Activated T-cell treated with anti-CD3 and anti-CD28 coated beads, Interleukin-2, amount 50 U/mL, for 72 hours (primary cell): ENCODE data around the gene WNT3A. TPM values are rescaled to one million over a fixed set of nuclear protein-coding genes. Genes with fewer than 3 reads are reported as not detected.

ENCODE experiments used
- ATAC-seq, 2 donors: fragments of 150-1000 bp; cut with Tn5 transposase; replicated peaks in 1 of 2; 2 replicates each; pipeline ENCODE4 v1.10.0; 2021; ENCODE audit warnings: moderate library complexity in 2 of 2, mild to moderate bottlenecking in 1 of 2
- DNase-seq, 2 donors: peaks; one replicate each; pipeline ENCODE4 v3.0.0; 2021 to 2022; ENCODE audit warnings: mixed read lengths in 1 of 2
- H3K27ac Mint-ChIP-seq: one replicate; pipeline ENCODE4 v1.8.0; 2022; ENCODE audit warnings: mild to moderate bottlenecking, moderate library complexity, mixed read lengths
- H3K27me3 Mint-ChIP-seq: one replicate; pipeline ENCODE4 v1.8.0; 2022; ENCODE audit warnings: low read depth, mixed read lengths
- H3K36me3 Mint-ChIP-seq, 2 donors: one replicate each; pipeline ENCODE4 v1.8.0; 2022; ENCODE audit warnings: mixed read lengths in 2 of 2, mild to moderate bottlenecking in 1 of 2; ENCODE audit not compliant: insufficient read depth in 2 of 2
- H3K4me1 Mint-ChIP-seq: one replicate; pipeline ENCODE4 v1.8.0; 2022; ENCODE audit warnings: low read depth, mixed read lengths
- H3K4me3 Mint-ChIP-seq, 2 donors: one replicate each; pipeline ENCODE4 v1.8.0; 2022; ENCODE audit warnings: mild to moderate bottlenecking in 2 of 2, mixed read lengths in 2 of 2, moderate library complexity in 2 of 2
- H3K9me3 Mint-ChIP-seq, 2 donors: one replicate each; pipeline ENCODE4 v1.8.0; 2022; ENCODE audit warnings: mixed read lengths in 2 of 2
- total RNA-seq, 2 donors: library from RNA; stranded (reverse); gene quantifications; one replicate each; pipeline ENCODE4 v1.2.3, GENCODE V29; 2022

Gene WNT3A
- total RNA-seq, 2 donors from 2014 or later, result not detected

- Mint-ChIP-seq H3K27ac (no peak overlapping the region), H3K36me3 (no peaks in the 10 kb centered on the region), H3K4me3 (no peak overlapping the region), H3K9me3 (peaks cover 0 to 2% of the 10 kb centered on the region in 2 donors), H3K4me1 (no peaks in the 10 kb centered on the region), H3K27me3 (peaks cover 8% of the 10 kb centered on the region)
- no peak for ATAC-seq
- DNase-seq, result no peak
Observed at GRCh38 chr1:228036701-228037231, 30.0 kb downstream of the WNT3A start.

- H3K4me3 Mint-ChIP-seq, result peak overlapping the region; percentile 22 to 60
- no peaks in the 10 kb centered on the region for H3K36me3 Mint-ChIP-seq
- peaks cover 0 to 2% of the 10 kb centered on the region in 2 donors for H3K9me3 Mint-ChIP-seq
- H3K27ac Mint-ChIP-seq, result no peak overlapping the region
- peak; percentile 90 to 92 for ATAC-seq
- H3K27me3 Mint-ChIP-seq, result peaks cover 8% of the 10 kb centered on the region
- DNase-seq, result peak; percentile 47 to 53
- H3K4me1 Mint-ChIP-seq, result no peaks in the 10 kb centered on the region
Observed at GRCh38 chr1:228037401-228038386, 30.9 kb downstream of the WNT3A start.

- peaks cover 8% of the 10 kb centered on the region for H3K27me3 Mint-ChIP-seq
- no peaks in the 10 kb centered on the region for H3K4me1 Mint-ChIP-seq
- H3K4me3 Mint-ChIP-seq, result no peak overlapping the region
- DNase-seq (no peak), ATAC-seq (no peak)
- H3K27ac Mint-ChIP-seq, result no peak overlapping the region
- no peaks in the 10 kb centered on the region for H3K9me3 Mint-ChIP-seq
- no peaks in the 10 kb centered on the region for H3K36me3 Mint-ChIP-seq
Observed at GRCh38 chr1:228038387-228039005, 31.7 kb downstream of the WNT3A start.

- peaks cover 8% of the 10 kb centered on the region for H3K27me3 Mint-ChIP-seq
- H3K27ac Mint-ChIP-seq, result no peak overlapping the region
- DNase-seq (no peak), ATAC-seq (no peak)
- no peak overlapping the region for H3K4me3 Mint-ChIP-seq
- no peaks in the 10 kb centered on the region for H3K9me3 Mint-ChIP-seq
- no peaks in the 10 kb centered on the region for H3K4me1 Mint-ChIP-seq
- no peaks in the 10 kb centered on the region for H3K36me3 Mint-ChIP-seq
Observed at GRCh38 chr1:228039006-228039903, 32.5 kb downstream of the WNT3A start.

- no peaks in the 10 kb centered on the region for H3K9me3 Mint-ChIP-seq
- DNase-seq, result no peak
- ATAC-seq, result no peak
- H3K4me3 Mint-ChIP-seq, result no peak overlapping the region
- H3K27me3 Mint-ChIP-seq, result peaks cover 8% of the 10 kb centered on the region
- H3K4me1 Mint-ChIP-seq, result no peaks in the 10 kb centered on the region
- H3K27ac Mint-ChIP-seq, result no peak overlapping the region
- no peaks in the 10 kb centered on the region for H3K36me3 Mint-ChIP-seq
Observed at GRCh38 chr1:228039986-228040385, 33.2 kb downstream of the WNT3A start.

- Mint-ChIP-seq H3K4me3 (no peak overlapping the region), H3K27me3 (peaks cover 8% of the 10 kb centered on the region), H3K27ac (no peak overlapping the region), H3K4me1 (no peaks in the 10 kb centered on the region), H3K9me3 (peaks cover 0 to 2% of the 10 kb centered on the region in 2 donors), H3K36me3 (no peaks in the 10 kb centered on the region)
- DNase-seq (no peak), ATAC-seq (no peak)
Observed at GRCh38 chr1:228041316-228041715, 34.5 kb downstream of the WNT3A start.

- Mint-ChIP-seq H3K4me1 (no peaks in the 10 kb centered on the region), H3K27ac (no peak overlapping the region), H3K36me3 (no peaks in the 10 kb centered on the region), H3K4me3 (no peak overlapping the region), H3K9me3 (peaks cover 0 to 5% of the 10 kb centered on the region in 2 donors), H3K27me3 (peaks cover 8% of the 10 kb centered on the region)
- ATAC-seq (no peak), DNase-seq (no peak)
Observed at GRCh38 chr1:228042508-228042907, 35.7 kb downstream of the WNT3A start.

- H3K27me3 Mint-ChIP-seq, result peaks cover 8% of the 10 kb centered on the region
- no peak overlapping the region for H3K4me3 Mint-ChIP-seq
- no peak for ATAC-seq
- peaks cover 0 to 5% of the 10 kb centered on the region in 2 donors for H3K9me3 Mint-ChIP-seq
- no peak overlapping the region for H3K27ac Mint-ChIP-seq
- no peaks in the 10 kb centered on the region for H3K4me1 Mint-ChIP-seq
- H3K36me3 Mint-ChIP-seq, result no peaks in the 10 kb centered on the region
- no peak for DNase-seq
Observed at GRCh38 chr1:228043281-228043848, 36.6 kb downstream of the WNT3A start.

GRCh38 chr1:228044961-228045360, 38.2 kb downstream of the WNT3A start:
- H3K27me3 Mint-ChIP-seq, result peaks cover 6% of the 10 kb centered on the region
- peaks cover 0 to 5% of the 10 kb centered on the region in 2 donors for H3K9me3 Mint-ChIP-seq
- ATAC-seq, result no peak
- no peak overlapping the region for H3K4me3 Mint-ChIP-seq
- no peak overlapping the region for H3K27ac Mint-ChIP-seq
- no peaks in the 10 kb centered on the region for H3K36me3 Mint-ChIP-seq
- no peak for DNase-seq
- H3K4me1 Mint-ChIP-seq, result no peaks in the 10 kb centered on the region

- H3K27ac Mint-ChIP-seq, result no peak overlapping the region
- no peaks in the 10 kb centered on the region for H3K4me1 Mint-ChIP-seq
- H3K9me3 Mint-ChIP-seq, result peaks cover 0 to 5% of the 10 kb centered on the region in 2 donors
- no peak for DNase-seq
- no peak overlapping the region for H3K4me3 Mint-ChIP-seq
- no peak for ATAC-seq
- H3K36me3 Mint-ChIP-seq, result no peaks in the 10 kb centered on the region
- H3K27me3 Mint-ChIP-seq, result peaks cover 6% of the 10 kb centered on the region
Observed at GRCh38 chr1:228045405-228045804, 38.6 kb downstream of the WNT3A start.

GRCh38 chr1:228045871-228046270, 39.1 kb downstream of the WNT3A start:
- Mint-ChIP-seq H3K36me3 (no peaks in the 10 kb centered on the region), H3K4me1 (no peaks in the 10 kb centered on the region), H3K4me3 (no peak overlapping the region), H3K27ac (no peak overlapping the region), H3K27me3 (peaks cover 7% of the 10 kb centered on the region), H3K9me3 (peaks cover 0 to 5% of the 10 kb centered on the region in 2 donors)
- ATAC-seq, result no peak
- no peak for DNase-seq

- H3K4me1 Mint-ChIP-seq, result no peaks in the 10 kb centered on the region
- DNase-seq (no peak), ATAC-seq (no peak)
- no peak overlapping the region for H3K27ac Mint-ChIP-seq
- no peak overlapping the region for H3K4me3 Mint-ChIP-seq
- no peaks in the 10 kb centered on the region for H3K36me3 Mint-ChIP-seq
- peaks cover 0 to 5% of the 10 kb centered on the region in 2 donors for H3K9me3 Mint-ChIP-seq
- peaks cover 7% of the 10 kb centered on the region for H3K27me3 Mint-ChIP-seq
Observed at GRCh38 chr1:228046421-228047182, 39.8 kb downstream of the WNT3A start.
